Thymus (tissue), 11 donors: Measurements from ENCODE around the gene ASIC3. TPM values are rescaled to one million over a fixed set of nuclear protein-coding genes. Genes with fewer than 3 reads are reported as not detected.

Source experiments
- DNase-seq, 9 donors: peaks; one replicate each; pipeline ENCODE4 v3.0.0-alpha.2; 2013; ENCODE audit warnings: low spot score in 9 of 9, low read depth in 6 of 9, missing footprints in 1 of 9
- H3K27ac ChIP-seq, 2 donors: one replicate each; pipeline ENCODE4 v1.5.1; 2013; ENCODE audit warnings: control low read depth in 1 of 2, low read depth in 1 of 2, low read length in 1 of 2, mild to moderate bottlenecking in 1 of 2, moderate library complexity in 1 of 2
- H3K27me3 ChIP-seq, 2 donors: one replicate each; pipeline ENCODE4 v1.5.1; 2013; ENCODE audit warnings: low read length in 1 of 2; ENCODE audit not compliant: control insufficient read depth in 2 of 2, insufficient read depth in 1 of 2
- H3K36me3 ChIP-seq, 2 donors: one replicate each; pipeline ENCODE4 v1.5.1; 2013; ENCODE audit warnings: low read length in 1 of 2, mild to moderate bottlenecking in 1 of 2, moderate library complexity in 1 of 2; ENCODE audit not compliant: control insufficient read depth in 2 of 2, insufficient read depth in 2 of 2
- H3K4me1 ChIP-seq, 2 donors: one replicate each; pipeline ENCODE4 v1.5.1; 2013; ENCODE audit warnings: low read length in 2 of 2; ENCODE audit not compliant: control insufficient read depth in 2 of 2, insufficient read depth in 2 of 2
- H3K4me3 ChIP-seq, 2 donors: one replicate each; pipeline ENCODE4 v1.5.1; 2013; ENCODE audit warnings: low read length in 2 of 2, control low read depth in 1 of 2, mild to moderate bottlenecking in 1 of 2
- H3K9me3 ChIP-seq, 2 donors: one replicate each; pipeline ENCODE4 v1.5.1; 2013; ENCODE audit warnings: low read length in 1 of 2, mild to moderate bottlenecking in 1 of 2; ENCODE audit not compliant: control insufficient read depth in 2 of 2, insufficient read depth in 1 of 2
- WGBS: extraction: QIAGEN DNeasy Blood & Tissue Kit; methylation state at CpG from one replicate; pipeline ENCODE4 v1.1.7; 2013; 5-methylcytosine and 5-hydroxymethylcytosine counted together
- polyA plus RNA-seq: library from polyadenylated mRNA; stranded (reverse); fragments of 200-250 nt; gene quantifications from one replicate; pipeline ENCODE4 v1.2.3, GENCODE V29; 2013
- total RNA-seq: library from RNA; stranded (reverse); fragments of 120-200 nt; gene quantifications from one replicate; pipeline ENCODE4 v1.2.4, GENCODE V29; 2013
- donor health status: healthy.

The ASIC3 gene
- total and polyA plus RNA-seq, 2 donors = 0.14 to 10.6 TPM

- peak overlapping the region; percentile 67 to 69 for H3K4me3 ChIP-seq
- H3K9me3 ChIP-seq = no peaks in the 10 kb centered on the region
- H3K27ac ChIP-seq = peak overlapping the region; percentile 90 to 95
- no peaks in the 10 kb centered on the region for H3K27me3 ChIP-seq
- WGBS = 2% methylated on average over 46 of the region's 46 CpGs
- peaks cover 3 to 10% of the 10 kb centered on the region in 2 donors for H3K36me3 ChIP-seq
- peak; percentile 95 to 100 (median 98) for DNase-seq
- H3K4me1 ChIP-seq = peaks cover 27 to 38% of the 10 kb centered on the region in 2 donors
Measured at GRCh38 chr7:151057989-151058780, 9.9 kb downstream of the ASIC3 start.

- peaks cover 3 to 14% of the 10 kb centered on the region in 2 donors for H3K36me3 ChIP-seq
- H3K4me1 ChIP-seq = peaks cover 27 to 35% of the 10 kb centered on the region in 2 donors
- DNase-seq = peak in 4 of 9 donors; percentile 19 to 36 (median 28)
- H3K4me3 ChIP-seq = peak overlapping the region; percentile 67 to 69
- H3K9me3 ChIP-seq = no peaks in the 10 kb centered on the region
- peak overlapping the region; percentile 90 to 95 for H3K27ac ChIP-seq
- WGBS = 13% methylated on average over 18 of the region's 18 CpGs
- no peaks in the 10 kb centered on the region for H3K27me3 ChIP-seq
Measured at GRCh38 chr7:151058781-151059366, 10.5 kb downstream of the ASIC3 start.

GRCh38 chr7:151059367-151060112 is 11.2 kb downstream of the ASIC3 start, which contains the start of gene SLC4A2:
Gene SLC4A2, plus strand, starts transcription at chr7:151059589. Its CDS starts 2,399 bp downstream, at chr7:151061988.
- no peaks in the 10 kb centered on the region for H3K27me3 ChIP-seq
- H3K4me3 ChIP-seq = peak within 1 kb of the TSS; percentile 67 to 69
- WGBS = under 1% methylated on average over 75 of the region's 75 CpGs
- peak within 1 kb of the TSS; percentile 90 to 95 for H3K27ac ChIP-seq
- H3K36me3 ChIP-seq = peaks cover 8 to 20% of the 10 kb centered on the region in 2 donors
- DNase-seq = peak in 7 of 9 donors; percentile 18 to 86 (median 73)
- H3K9me3 ChIP-seq = no peaks in the 10 kb centered on the region
- H3K4me1 ChIP-seq = peaks cover 27 to 35% of the 10 kb centered on the region in 2 donors

GRCh38 chr7:151060113-151060415 is 11.7 kb downstream of the ASIC3 start:
- Histone ChIP-seq H3K9me3 (no peaks in the 10 kb centered on the region), H3K4me3 (peak overlapping the region; percentile 67 to 69), H3K27me3 (no peaks in the 10 kb centered on the region), H3K4me1 (peaks cover 27 to 35% of the 10 kb centered on the region in 2 donors), H3K27ac (no peak overlapping the region), H3K36me3 (peaks cover 14 to 25% of the 10 kb centered on the region in 2 donors)
- no peak for DNase-seq
- WGBS = 4% methylated on average over 17 of the region's 17 CpGs

- Histone ChIP-seq H3K27ac (no peak overlapping the region), H3K27me3 (no peaks in the 10 kb centered on the region), H3K4me1 (peaks cover 27 to 35% of the 10 kb centered on the region in 2 donors), H3K36me3 (peaks cover 19 to 30% of the 10 kb centered on the region in 2 donors), H3K4me3 (peak overlapping the region; percentile 67 to 69), H3K9me3 (no peaks in the 10 kb centered on the region)
- 22% methylated on average over 21 of the region's 21 CpGs for WGBS
- peak in 1 of 9 donors; percentile 35 for DNase-seq
Measured at GRCh38 chr7:151060416-151061212, 12.3 kb downstream of the ASIC3 start.

GRCh38 chr7:151061213-151062110 is 13.1 kb downstream of the ASIC3 start:
- Histone ChIP-seq H3K9me3 (no peaks in the 10 kb centered on the region), H3K36me3 (peaks cover 28 to 38% of the 10 kb centered on the region in 2 donors), H3K4me1 (peaks cover 25 to 35% of the 10 kb centered on the region in 2 donors), H3K4me3 (no peak overlapping the region), H3K27me3 (no peaks in the 10 kb centered on the region), H3K27ac (no peak overlapping the region)
- no peak for DNase-seq
- 92% methylated on average over 33 of the region's 33 CpGs for WGBS

- no peak for DNase-seq
- H3K9me3 ChIP-seq = no peaks in the 10 kb centered on the region
- H3K4me1 ChIP-seq = peaks cover 19 to 30% of the 10 kb centered on the region in 2 donors
- H3K36me3 ChIP-seq = peaks cover 29 to 44% of the 10 kb centered on the region in 2 donors
- WGBS = 96% methylated on average over 11 of the region's 11 CpGs
- no peaks in the 10 kb centered on the region for H3K27me3 ChIP-seq
- no peak overlapping the region for H3K27ac ChIP-seq
- H3K4me3 ChIP-seq = no peak overlapping the region
Measured at GRCh38 chr7:151062111-151062398, 13.7 kb downstream of the ASIC3 start.
